C4-2B (cell line): ENCODE results near the gene NTMT1.

Experiments used
- H3K27ac ChIP-seq: fragments of 450-650 bp; 2 replicates; pipeline ENCODE4 v1.5.1; 2017
- CTCF ChIP-seq: fragments of 450-650 bp; conservative IDR thresholded peaks from 2 replicates; pipeline ENCODE4 v1.5.1; 2017; ENCODE audit warnings: mild to moderate bottlenecking
- ZFX ChIP-seq: fragments of 450-650 bp; IDR thresholded peaks from 2 replicates; pipeline ENCODE4 v1.6.1; 2017

NTMT1 gene

GRCh38 chr9:129612815-129613519 is 13.0 kb upstream of the NTMT1 start:
- no peak overlapping the region for H3K27ac ChIP-seq
- TF ChIP-seq ZFX (no peak), CTCF (no peak)

- TF ChIP-seq CTCF = no peak
- no peak for TF ChIP-seq ZFX
- H3K27ac ChIP-seq = no peak overlapping the region
Observed at GRCh38 chr9:129613520-129614175, 12.3 kb upstream of the NTMT1 start.

- H3K27ac ChIP-seq = no peak overlapping the region
- TF ChIP-seq ZFX = no peak
- no peak for TF ChIP-seq CTCF
Observed at GRCh38 chr9:129614932-129615331, 11.0 kb upstream of the NTMT1 start.

- no peak overlapping the region for H3K27ac ChIP-seq
Observed at GRCh38 chr9:129615407-129616285, 10.3 kb upstream of the NTMT1 start.

GRCh38 chr9:129617167-129617566 is 8.8 kb upstream of the NTMT1 start:
- TF ChIP-seq CTCF (peak; percentile 61), ZFX (no peak)
- no peak overlapping the region for H3K27ac ChIP-seq

More at GRCh38 chr9:129615407-129616285, 10.3 kb upstream of the NTMT1 start:
- TF ChIP-seq ZFX = no peak
- TF ChIP-seq CTCF = no peak

GRCh38 chr9:129619787-129620668 is 5.9 kb upstream of the NTMT1 start:
- no peak overlapping the region for H3K27ac ChIP-seq

More at GRCh38 chr9:129619787-129620668, 5.9 kb upstream of the NTMT1 start:
- TF ChIP-seq CTCF (no peak), ZFX (no peak)
